Stimulated activated effector memory CD8-positive, alpha-beta T cell treated with anti-CD3 and anti-CD28 coated beads, Interleukin-12 subunit alpha, Interleukin-12 subunit beta, amount 100 ng/mL, for 72 hours (primary cell): Measurements from ENCODE around the gene ATG7.
"Not testable (repeated sequence)": the region's sequence is repeated elsewhere in the genome, so short reads cannot be mapped to it uniquely, and the experiment has no call there.

Experiments used
- ATAC-seq: fragments of 150-1000 bp; cut with Tn5 transposase; 2 replicates; pipeline ENCODE4 v1.10.0; 2021
- DNase-seq, 2 donors: peaks; one replicate each; pipeline ENCODE4 v3.0.0; 2021 to 2022; ENCODE audit warnings: low spot score in 2 of 2
- H3K27ac Mint-ChIP-seq: one replicate; pipeline ENCODE4 v1.8.0; 2022; ENCODE audit warnings: mild to moderate bottlenecking, mixed read lengths
- H3K36me3 Mint-ChIP-seq: one replicate; pipeline ENCODE4 v1.8.0; 2022; ENCODE audit warnings: mild to moderate bottlenecking, mixed read lengths
- H3K4me1 Mint-ChIP-seq: one replicate; pipeline ENCODE4 v1.8.0; 2022; ENCODE audit warnings: mixed read lengths
- H3K4me3 Mint-ChIP-seq: one replicate; pipeline ENCODE4 v1.8.0; 2022; ENCODE audit warnings: mild to moderate bottlenecking, mixed read lengths
- H3K9me3 Mint-ChIP-seq: one replicate; pipeline ENCODE4 v1.8.0; 2022; ENCODE audit warnings: mixed read lengths

Gene ATG7

DNA sequence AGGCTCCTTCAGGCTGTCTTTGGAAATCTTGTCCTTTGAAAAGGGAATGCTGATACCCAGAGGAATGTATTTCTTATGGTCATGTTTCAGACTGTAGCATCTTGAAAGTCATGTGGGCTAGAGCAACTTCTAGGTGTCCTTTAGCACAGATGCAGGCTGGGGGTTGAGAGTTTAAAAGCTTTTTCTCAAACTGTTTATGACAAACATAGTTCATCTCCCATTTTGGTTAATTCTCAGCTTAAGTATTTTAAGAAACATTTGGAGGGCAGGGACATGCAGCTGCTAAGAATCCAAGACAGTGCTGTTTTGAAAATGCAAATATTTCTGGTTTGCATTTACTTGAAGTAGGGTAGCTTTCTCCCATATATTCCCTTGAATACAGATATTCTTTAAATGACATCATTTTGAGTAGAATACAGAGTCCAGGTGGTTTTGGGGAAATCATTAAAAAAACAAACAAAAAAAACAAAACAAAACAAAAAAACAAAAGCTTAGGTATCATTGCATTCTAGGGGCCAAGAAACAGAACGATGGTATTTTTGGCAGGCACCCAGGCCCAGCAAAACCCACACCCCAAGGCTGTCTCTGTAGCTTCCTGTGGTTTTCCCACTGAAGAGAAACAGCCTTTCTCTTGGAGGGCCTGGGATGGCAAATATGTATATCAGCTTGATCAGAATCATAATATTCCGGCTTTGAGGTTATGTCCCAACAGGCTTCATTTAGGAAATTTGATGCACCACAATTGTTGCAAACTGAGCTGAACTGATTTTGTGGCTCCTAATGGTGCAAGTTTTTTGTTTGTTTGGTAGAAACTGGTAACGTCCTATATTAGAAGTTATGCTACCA is 120.0 kb downstream of the ATG7 start:
- H3K4me1 Mint-ChIP-seq = peaks cover 22% of the 10 kb centered on the region
- peaks cover 13% of the 10 kb centered on the region for H3K36me3 Mint-ChIP-seq
- peak overlapping the region; percentile 14 for H3K27ac Mint-ChIP-seq
- no peaks in the 10 kb centered on the region for H3K9me3 Mint-ChIP-seq
- ATAC-seq (no peak), DNase-seq (no peak)
- H3K4me3 Mint-ChIP-seq = no peak overlapping the region

DNA sequence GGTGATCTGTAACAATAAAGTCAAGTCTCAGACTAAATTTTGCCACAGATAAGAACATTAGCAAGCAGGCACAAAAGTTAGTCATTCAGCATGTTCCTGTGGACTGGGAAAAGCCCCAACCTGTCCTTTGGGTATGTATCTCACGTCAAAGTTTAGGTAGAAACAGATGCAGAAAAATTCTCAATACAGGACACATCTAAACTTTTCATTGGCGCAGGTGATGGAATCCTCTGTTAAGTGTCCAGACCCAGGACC is 120.6 kb downstream of the ATG7 start:
- Mint-ChIP-seq H3K9me3 (no peaks in the 10 kb centered on the region), H3K4me3 (no peak overlapping the region), H3K27ac (no peak overlapping the region), H3K36me3 (peaks cover 13% of the 10 kb centered on the region), H3K4me1 (peaks cover 22% of the 10 kb centered on the region)
- ATAC-seq (no peak), DNase-seq (no peak)

DNA sequence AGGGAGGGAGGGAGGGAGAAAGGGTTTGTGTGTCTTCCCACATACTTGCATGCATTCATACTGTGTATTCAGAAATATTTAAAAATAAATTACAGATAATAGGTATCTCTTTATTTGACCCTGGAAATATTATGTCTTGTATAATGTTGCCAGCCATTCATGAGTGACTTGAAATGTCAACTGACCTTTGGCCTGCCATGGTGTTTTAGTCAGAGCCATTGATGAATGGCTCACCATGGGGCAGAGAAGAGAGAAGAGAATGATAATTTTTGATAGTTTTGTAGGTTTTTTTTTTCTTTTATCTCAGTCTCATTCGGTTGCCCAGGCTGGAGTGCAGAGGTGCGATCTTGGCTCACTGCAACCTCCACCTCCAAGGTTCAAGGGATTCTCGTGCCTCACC is 121.2 kb downstream of the ATG7 start:
- ATAC-seq = no peak
- Mint-ChIP-seq H3K36me3 (peaks cover 13% of the 10 kb centered on the region), H3K4me1 (peaks cover 22% of the 10 kb centered on the region), H3K27ac (no peak overlapping the region), H3K4me3 (no peak overlapping the region), H3K9me3 (no peaks in the 10 kb centered on the region)
- DNase-seq = no peak

DNA sequence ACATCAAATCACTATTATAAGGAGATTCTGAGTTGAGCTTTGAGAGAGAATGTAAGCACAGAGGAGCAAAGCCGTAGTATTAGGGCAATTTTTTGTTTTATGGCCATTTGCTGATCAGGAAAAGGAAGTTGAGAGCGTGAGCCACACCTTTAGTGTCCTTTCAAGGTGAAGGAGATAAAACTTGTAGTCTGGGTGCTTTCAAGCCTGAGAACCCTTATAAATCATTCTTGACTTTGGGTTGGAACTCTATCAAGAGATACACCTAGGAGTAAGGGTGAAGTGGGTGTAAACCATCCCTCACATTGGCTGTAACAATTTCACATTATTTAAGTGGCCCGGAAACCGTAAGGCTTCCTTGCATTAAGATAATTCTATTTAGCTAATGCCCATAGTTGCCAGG is 122.2 kb downstream of the ATG7 start:
- Mint-ChIP-seq H3K27ac (no peak overlapping the region), H3K9me3 (no peaks in the 10 kb centered on the region), H3K4me1 (peaks cover 22% of the 10 kb centered on the region), H3K4me3 (no peak overlapping the region), H3K36me3 (peaks cover 13% of the 10 kb centered on the region)
- ATAC-seq (no peak), DNase-seq (no peak)

DNA sequence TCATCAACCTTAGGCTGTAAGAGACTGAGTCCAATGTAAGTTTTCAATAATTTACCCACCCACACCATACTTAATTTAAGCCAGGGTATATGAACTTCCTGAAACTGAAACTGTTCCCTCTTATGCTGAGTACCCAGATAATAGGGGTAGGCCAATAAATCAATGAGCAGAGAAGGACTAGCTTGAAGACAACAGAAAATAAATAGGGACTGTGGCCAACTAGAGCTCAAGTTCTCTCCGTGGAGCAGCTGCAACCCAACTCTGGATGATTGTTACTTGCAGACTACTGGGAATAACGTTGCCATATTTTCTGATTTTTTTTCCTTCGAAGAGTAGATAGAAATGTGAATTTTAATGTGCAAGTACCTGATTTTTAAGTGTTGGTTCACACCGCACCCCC is 128.0 kb downstream of the ATG7 start:
- DNase-seq (no peak), ATAC-seq (no peak)
- Mint-ChIP-seq H3K4me3 (no peak overlapping the region), H3K27ac (no peak overlapping the region), H3K36me3 (peaks cover 5% of the 10 kb centered on the region), H3K9me3 (peaks cover 3% of the 10 kb centered on the region), H3K4me1 (no peaks in the 10 kb centered on the region)

DNA sequence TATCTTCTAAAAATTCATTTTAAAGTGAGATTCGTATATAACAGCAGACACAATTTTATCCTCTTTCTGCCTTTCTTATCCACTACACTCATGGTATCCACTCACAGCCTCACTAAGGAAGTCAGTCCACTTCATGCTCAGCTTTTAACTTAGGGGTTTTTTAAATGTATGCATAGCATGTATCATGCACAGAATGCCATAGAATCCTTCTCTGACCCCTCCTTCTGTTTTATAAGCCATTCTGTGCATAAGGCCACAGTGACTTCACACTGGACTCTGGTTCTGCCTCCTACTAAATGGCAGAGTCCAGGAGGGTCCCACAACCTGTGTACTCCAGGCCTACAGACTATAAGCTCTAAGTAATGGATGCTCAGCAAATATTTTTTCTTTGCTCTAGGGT is 129.2 kb downstream of the ATG7 start:
- Mint-ChIP-seq H3K27ac (no peak overlapping the region), H3K9me3 (peaks cover 3% of the 10 kb centered on the region), H3K4me1 (no peaks in the 10 kb centered on the region), H3K36me3 (peaks cover 7% of the 10 kb centered on the region), H3K4me3 (no peak overlapping the region)
- no peak for ATAC-seq
- no peak for DNase-seq

DNA sequence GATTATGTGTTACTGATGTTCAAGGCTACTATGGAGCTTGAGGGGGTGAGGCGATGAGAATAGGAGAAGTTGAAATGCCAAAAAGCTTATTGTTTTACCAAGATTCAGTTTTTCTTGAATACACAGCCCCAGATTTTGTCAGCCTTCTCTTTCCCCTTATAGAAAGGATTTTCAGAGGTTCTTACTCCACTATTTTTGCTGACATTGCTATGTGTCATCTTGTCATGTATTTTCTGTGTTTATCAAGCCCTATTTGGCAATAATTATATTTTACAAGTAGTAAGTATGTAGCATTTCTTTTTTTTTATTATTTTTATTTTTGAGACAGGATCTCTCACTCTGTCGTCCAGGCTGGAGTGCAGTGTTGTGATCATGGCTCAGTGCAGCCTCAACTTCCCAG is 133.1 kb downstream of the ATG7 start:
- no peak overlapping the region for H3K4me3 Mint-ChIP-seq
- ATAC-seq = no peak
- H3K27ac Mint-ChIP-seq = no peak overlapping the region
- no peaks in the 10 kb centered on the region for H3K4me1 Mint-ChIP-seq
- H3K9me3 Mint-ChIP-seq = peaks cover 9% of the 10 kb centered on the region
- H3K36me3 Mint-ChIP-seq = peaks cover 8% of the 10 kb centered on the region
- DNase-seq = no peak

DNA sequence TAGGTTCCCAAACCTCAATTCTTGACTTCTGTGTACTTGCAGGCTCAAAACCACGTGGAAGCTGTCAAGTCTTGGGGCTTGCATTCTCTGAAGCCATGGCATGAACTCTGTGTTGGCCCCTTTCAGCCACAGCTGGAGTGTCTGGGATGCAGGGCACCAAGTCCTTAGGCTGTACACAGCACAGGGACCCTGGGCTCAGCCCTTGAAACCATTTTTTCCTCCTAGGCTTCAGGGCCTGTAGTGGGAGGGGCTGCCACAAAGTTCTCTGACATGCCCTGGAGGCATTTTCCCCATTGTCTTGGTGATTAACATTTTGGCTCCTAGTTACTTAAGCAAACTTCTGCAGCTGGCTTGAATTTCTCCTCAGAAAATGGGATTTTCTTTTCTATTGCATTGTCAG is 135.4 kb downstream of the ATG7 start:
- H3K36me3 Mint-ChIP-seq = peaks cover 8% of the 10 kb centered on the region
- peaks cover 9% of the 10 kb centered on the region for H3K9me3 Mint-ChIP-seq
- no peak overlapping the region for H3K27ac Mint-ChIP-seq
- ATAC-seq (no peak), DNase-seq (no peak)
- no peak overlapping the region for H3K4me3 Mint-ChIP-seq
- no peaks in the 10 kb centered on the region for H3K4me1 Mint-ChIP-seq

DNA sequence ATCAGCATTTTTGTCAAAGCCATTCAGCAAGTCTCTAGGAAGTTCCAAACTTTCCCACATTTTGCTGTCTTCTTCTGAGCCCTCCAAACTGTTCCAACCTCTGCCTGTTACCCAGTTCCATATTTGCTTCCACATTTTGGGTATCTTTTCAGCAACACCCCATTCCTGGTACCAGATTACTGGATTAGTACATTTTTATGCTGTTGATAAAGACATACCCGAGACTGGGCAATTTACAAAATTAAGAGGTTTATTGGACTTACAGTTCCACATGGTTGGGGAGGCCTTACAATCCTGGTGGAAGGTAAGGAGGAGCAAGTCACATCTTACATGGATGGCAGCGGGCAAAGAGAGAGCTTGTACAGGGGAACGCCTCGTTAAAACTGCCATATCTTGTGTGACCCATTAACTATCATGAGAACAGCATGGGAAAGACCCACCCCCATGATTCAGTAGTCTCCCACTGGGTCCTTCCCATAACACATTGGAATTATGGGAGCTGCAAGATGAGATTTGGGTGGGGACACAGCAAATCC is 136.2 kb downstream of the ATG7 start:
- H3K27ac Mint-ChIP-seq, H3K4me3 Mint-ChIP-seq, ATAC-seq, H3K4me1 Mint-ChIP-seq, H3K36me3 Mint-ChIP-seq, DNase-seq, H3K9me3 Mint-ChIP-seq: not testable (repeated sequence)

DNA sequence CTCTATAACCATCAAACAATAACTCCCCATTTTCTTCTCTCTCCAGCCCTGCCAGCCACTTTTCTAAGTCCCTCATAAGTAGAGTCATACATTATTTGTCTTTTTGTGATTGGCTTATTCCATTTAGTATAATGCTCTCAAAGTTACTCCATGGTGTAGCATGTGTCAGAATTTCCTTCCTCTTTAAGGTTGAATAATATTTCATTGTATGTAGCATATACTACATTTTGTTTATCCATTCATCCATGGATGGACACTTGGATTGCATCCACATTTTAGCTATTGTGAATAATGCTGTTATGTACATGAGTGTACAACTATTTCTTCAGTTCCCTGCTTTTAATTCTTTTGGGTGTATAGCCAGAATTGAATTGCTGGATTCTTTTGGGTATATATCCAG is 138.4 kb downstream of the ATG7 start:
- no peak for DNase-seq

DNA sequence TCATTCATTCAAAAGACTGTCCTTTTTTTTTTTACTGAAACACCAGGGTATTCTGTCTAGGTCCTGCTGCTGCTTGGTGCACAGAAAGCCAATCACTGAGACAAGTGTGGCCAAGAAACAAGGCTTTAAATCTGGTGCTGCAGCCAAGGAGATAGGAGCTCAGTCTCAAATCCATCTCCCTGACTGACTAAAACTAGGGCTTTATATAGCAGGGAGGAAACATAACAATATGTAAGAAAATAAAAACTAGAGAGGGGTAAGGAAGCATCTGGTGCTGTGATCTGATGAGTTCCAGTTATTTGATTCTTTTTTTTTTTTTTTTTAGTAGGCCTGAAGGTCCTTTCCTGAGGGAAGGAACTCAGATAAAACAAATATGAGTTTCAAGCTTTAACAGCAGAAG is 139.8 kb downstream of the ATG7 start:
- Mint-ChIP-seq H3K4me3 (no peak overlapping the region), H3K9me3 (peaks cover 11% of the 10 kb centered on the region), H3K27ac (no peak overlapping the region), H3K4me1 (no peaks in the 10 kb centered on the region), H3K36me3 (peaks cover under 1% of the 10 kb centered on the region)
- no peak for DNase-seq
- no peak for ATAC-seq

More for the DNA sequence above, 138.4 kb downstream of the ATG7 start:
- no peak for ATAC-seq
- Mint-ChIP-seq H3K4me1 (no peaks in the 10 kb centered on the region), H3K4me3 (no peak overlapping the region), H3K27ac (no peak overlapping the region), H3K36me3 (peaks cover 8% of the 10 kb centered on the region), H3K9me3 (peaks cover 11% of the 10 kb centered on the region)

DNA sequence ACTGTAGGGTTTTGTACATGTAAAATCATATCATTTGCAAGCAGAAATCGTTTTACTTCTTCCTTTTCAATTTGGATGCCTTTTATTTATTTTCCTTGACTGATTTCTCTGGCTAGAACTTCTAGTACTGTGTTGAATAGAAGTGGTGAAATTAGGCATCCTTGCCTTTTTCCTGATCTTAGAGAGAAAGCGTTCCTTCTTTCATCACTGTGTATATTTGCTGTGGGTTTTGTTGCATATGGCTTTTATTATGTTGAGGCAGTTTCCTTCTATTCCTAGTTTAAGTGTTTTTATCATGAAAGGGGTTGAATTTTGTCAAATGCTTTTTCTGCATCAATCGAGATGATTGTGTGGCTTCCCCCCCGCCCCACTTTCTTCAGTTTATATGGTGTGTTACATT is 140.9 kb downstream of the ATG7 start:
- ATAC-seq = no peak
- H3K4me1 Mint-ChIP-seq = no peaks in the 10 kb centered on the region
- no peaks in the 10 kb centered on the region for H3K36me3 Mint-ChIP-seq
- H3K9me3 Mint-ChIP-seq = peaks cover 9% of the 10 kb centered on the region
- H3K4me3 Mint-ChIP-seq = no peak overlapping the region
- DNase-seq = no peak
- no peak overlapping the region for H3K27ac Mint-ChIP-seq

DNA sequence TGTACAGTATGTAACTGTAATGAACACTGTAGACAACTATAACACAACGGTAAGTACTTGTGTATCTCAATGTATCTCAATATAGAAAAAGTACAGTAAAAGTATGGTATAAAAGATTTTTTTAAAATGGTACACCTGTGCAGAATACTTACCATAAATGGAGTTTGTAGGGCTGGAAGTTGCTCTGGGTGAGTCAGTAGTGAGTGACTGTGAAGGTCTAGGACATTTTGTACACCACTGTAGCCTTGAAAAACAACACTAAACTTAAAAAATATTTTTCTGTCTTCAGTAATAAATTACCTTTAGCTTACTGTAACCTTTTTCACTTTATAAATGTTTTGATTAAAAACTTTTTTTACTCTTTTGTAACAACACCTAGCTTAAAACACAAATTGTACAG is 142.9 kb downstream of the ATG7 start:
- Mint-ChIP-seq H3K9me3 (peaks cover 5% of the 10 kb centered on the region), H3K36me3 (no peaks in the 10 kb centered on the region), H3K4me3 (no peak overlapping the region), H3K27ac (no peak overlapping the region), H3K4me1 (no peaks in the 10 kb centered on the region)
- no peak for ATAC-seq
- DNase-seq = no peak

DNA sequence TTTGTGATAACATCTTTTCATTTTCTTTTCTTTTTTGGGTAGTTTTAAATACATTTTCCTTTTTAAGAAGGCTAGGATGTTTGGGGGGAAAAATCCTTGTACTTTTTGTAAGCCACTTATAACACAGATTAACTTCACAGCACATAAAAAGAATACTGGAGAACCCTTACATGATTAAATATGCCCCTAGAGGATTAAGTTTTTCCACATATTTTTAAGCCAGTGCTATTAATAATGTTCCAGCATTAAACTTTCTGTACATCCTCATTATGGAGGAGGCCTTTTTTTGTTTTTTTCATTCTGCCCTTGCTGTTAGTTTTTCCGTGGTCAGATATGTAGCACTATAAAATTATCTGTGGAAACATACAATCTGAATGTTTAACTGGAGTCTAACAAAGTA is 147.9 kb downstream of the ATG7 start:
- DNase-seq (no peak), ATAC-seq (no peak)
- Mint-ChIP-seq H3K36me3 (no peaks in the 10 kb centered on the region), H3K27ac (no peak overlapping the region), H3K9me3 (no peaks in the 10 kb centered on the region), H3K4me3 (no peak overlapping the region), H3K4me1 (no peaks in the 10 kb centered on the region)

DNA sequence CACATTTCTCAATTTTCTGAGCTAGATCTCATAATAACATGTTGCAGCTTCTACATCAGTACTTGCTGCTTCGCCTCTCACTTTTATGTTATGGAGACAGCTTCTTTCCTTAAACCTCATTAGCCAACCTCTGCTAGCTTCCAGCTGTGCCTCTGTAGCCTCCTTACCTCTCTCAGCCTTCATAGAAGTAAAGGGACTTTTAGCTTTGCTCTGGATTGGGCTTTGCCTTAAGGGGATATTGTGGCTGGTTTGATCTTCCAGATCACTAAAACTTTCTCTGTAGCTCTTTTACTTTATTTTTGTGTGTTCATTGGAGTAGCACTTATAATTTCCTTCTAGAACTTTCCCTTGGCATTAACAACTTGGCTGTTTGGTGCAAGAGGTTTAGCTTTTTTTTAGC is 150.1 kb downstream of the ATG7 start:
- H3K27ac Mint-ChIP-seq = no peak overlapping the region
- H3K4me1 Mint-ChIP-seq = no peaks in the 10 kb centered on the region
- H3K4me3 Mint-ChIP-seq = no peak overlapping the region
- no peak for DNase-seq
- peaks cover 9% of the 10 kb centered on the region for H3K36me3 Mint-ChIP-seq
- H3K9me3 Mint-ChIP-seq = no peaks in the 10 kb centered on the region
- no peak for ATAC-seq

DNA sequence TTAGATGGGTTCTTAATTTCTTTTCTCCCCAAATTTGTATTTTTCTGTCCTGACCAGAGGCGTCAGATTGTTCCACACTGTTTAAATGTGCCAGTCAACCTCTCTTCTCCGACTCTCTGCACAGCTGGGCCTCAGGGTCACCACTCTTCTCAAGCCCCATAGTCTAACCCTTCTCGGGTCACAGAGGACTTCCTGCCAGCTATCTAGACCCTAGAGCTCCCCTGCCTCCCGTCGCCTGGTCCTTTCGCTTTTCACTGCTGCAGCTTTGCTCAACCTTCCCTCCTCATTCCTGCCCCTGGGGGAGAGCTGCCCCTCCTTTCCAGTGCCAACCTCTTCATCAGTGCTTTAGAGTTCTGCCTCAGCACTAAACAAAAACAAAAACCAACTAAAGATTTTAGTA is 151.7 kb downstream of the ATG7 start:
- Mint-ChIP-seq H3K4me3 (no peak overlapping the region), H3K27ac (no peak overlapping the region), H3K9me3 (no peaks in the 10 kb centered on the region), H3K4me1 (no peaks in the 10 kb centered on the region), H3K36me3 (peaks cover 16% of the 10 kb centered on the region)
- ATAC-seq = no peak
- DNase-seq = no peak

DNA sequence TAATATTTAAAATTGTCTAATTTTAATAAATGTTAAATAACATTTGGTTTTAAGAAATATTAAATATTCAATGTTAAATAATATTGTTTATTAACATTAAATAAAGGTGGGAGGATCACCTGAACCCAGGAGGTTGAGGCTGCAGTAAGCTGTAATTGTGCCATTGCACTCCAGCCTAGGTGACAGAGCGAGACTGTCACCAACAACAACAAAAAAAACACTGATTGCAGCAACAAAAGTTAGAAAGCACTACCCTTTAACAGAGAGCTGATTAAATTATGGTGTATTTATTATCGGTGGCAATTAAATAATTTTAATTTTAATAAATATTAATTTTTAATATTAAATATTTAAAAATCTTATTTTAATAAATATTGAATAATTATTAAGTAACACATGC is 152.1 kb downstream of the ATG7 start:
- Mint-ChIP-seq H3K4me3 (no peak overlapping the region), H3K27ac (no peak overlapping the region), H3K4me1 (no peaks in the 10 kb centered on the region), H3K9me3 (no peaks in the 10 kb centered on the region), H3K36me3 (peaks cover 16% of the 10 kb centered on the region)
- DNase-seq (no peak), ATAC-seq (no peak)
